HCT116 (cell line): Measurements from ENCODE around the gene KIF21B. TPM values are rescaled to one million over a fixed set of nuclear protein-coding genes. Genes with fewer than 3 reads are reported as not detected.

Source experiments
- ATAC-seq: fragments of 200-7000 bp; cut with Tn5 transposase; 2 replicates; pipeline ENCODE4 v1.9.1; 2020; ENCODE audit warnings: mild to moderate bottlenecking, moderate library complexity
- BruUV-seq: library from RNA; stranded (reverse); fragments of 400-500 nt; replicated peaks from 2 replicates; lab custom pipeline; 2021; lab: Mats Ljungman, UMichigan
- CTCF ChIA-PET: fragments of 300-600 bp; sonication (Branson Sonifier 250); formaldehyde crosslinking; loops from one replicate; lab custom pipeline; 2021; ENCODE audit warnings: antibody characterized with exemption; lab: Charles Lee
- POLR2A ChIA-PET: fragments of 300-600, 350-600 bp; sonication (Branson Sonifier 250); formaldehyde crosslinking; loops from one replicate; lab custom pipeline; 2021; ENCODE audit warnings: antibody characterized with exemption; lab: Charles Lee
- RAD21 ChIA-PET, 2 experiments: fragments of 300-600 bp; sonication (Branson Sonifier 250); formaldehyde crosslinking; loops; one replicate each; lab custom pipeline; 2023; ENCODE audit warnings: low total read pairs in 2 of 2; ENCODE audit not compliant: uncharacterized antibody in 2 of 2, unreplicated experiment in 2 of 2, low non-redundant PET in 1 of 2; lab: Charles Lee
- DNase-seq: peaks from one replicate; pipeline ENCODE4 v3.0.0-alpha.2; 2010; ENCODE audit warnings: low read depth, low spot score
- H2AFZ ChIP-seq: fragments of 200-600 bp; shearing (Covaris generic), sonication (generic); 2 replicates; pipeline ENCODE4 v1.6.1; 2017; ENCODE audit warnings: low read depth, mixed run types, mixed read lengths, antibody characterized with exemption, low read length; ENCODE audit not compliant: poor library complexity, severe bottlenecking
- H3K27ac ChIP-seq: 2 replicates; pipeline ENCODE4 v1.5.1; 2012; ENCODE audit warnings: low read depth, low read length
- H3K27me3 ChIP-seq: fragments of 200-600 bp; sonication (generic); 2 replicates; pipeline ENCODE4 v1.6.1; 2016; ENCODE audit warnings: mixed run types, low read length, mixed read lengths; ENCODE audit not compliant: insufficient read depth
- H3K36me3 ChIP-seq, 2 experiments: fragments of 200-500 bp in 1 of 2; fragments of 200-600 bp in 1 of 2; sonication (Bioruptor generic) in 1 of 2; sonication (generic) in 1 of 2; 2 replicates each; pipeline versions ENCODE4 v1.5.1 to v1.6.1; 2014 to 2016; ENCODE audit warnings: low read length in 2 of 2, inconsistent platforms in 1 of 2, mixed read lengths in 1 of 2, mixed run types in 1 of 2; ENCODE audit not compliant: insufficient read depth in 2 of 2, control insufficient read depth in 1 of 2
- H3K4me1 ChIP-seq, 2 experiments: fragments of 200-600 bp in 1 of 2; sonication (generic) in 1 of 2; 2 replicates each; pipeline versions ENCODE4 v1.5.1 to v1.6.1; 2012 to 2017; ENCODE audit warnings: low read length in 2 of 2, inconsistent platforms in 1 of 2, mild to moderate bottlenecking in 1 of 2, mixed read lengths in 1 of 2, mixed run types in 1 of 2, moderate library complexity in 1 of 2; ENCODE audit not compliant: insufficient read depth in 2 of 2, control insufficient read depth in 1 of 2
- H3K4me2 ChIP-seq: fragments of 200-600 bp; sonication (generic); 2 replicates; pipeline ENCODE4 v1.6.1; 2017; ENCODE audit warnings: mixed run types, low read length, mixed read lengths
- H3K4me3 ChIP-seq, 2 experiments: fragments of 200-600 bp in 1 of 2; sonication (generic) in 1 of 2; replicated peaks in 1 of 2; 2 replicates each; pipeline ENCODE4 v1.5.1; 2011 to 2016; ENCODE audit warnings: low read length in 2 of 2, control low read depth in 1 of 2, low read depth in 1 of 2, mild to moderate bottlenecking in 1 of 2, mixed read lengths in 1 of 2, mixed run types in 1 of 2
- H3K79me2 ChIP-seq: fragments of 200-600 bp; sonication (generic); 2 replicates; pipeline ENCODE4 v1.6.1; 2017; ENCODE audit warnings: mild to moderate bottlenecking, mixed run types, low read length, moderate library complexity, mixed read lengths; ENCODE audit not compliant: insufficient read depth
- H3K9ac ChIP-seq: fragments of 200-600 bp; sonication (generic); 2 replicates; pipeline ENCODE4 v1.6.1; 2016; ENCODE audit warnings: low read length, mixed read lengths
- H3K9me2 ChIP-seq: fragments of 200-600 bp; sonication (generic), shearing (Covaris generic); 2 replicates; pipeline ENCODE4 v1.6.1; 2017; ENCODE audit warnings: mixed run types, mild to moderate bottlenecking, moderate library complexity; ENCODE audit not compliant: insufficient read depth
- H3K9me3 ChIP-seq, 2 experiments: fragments of 200-500 bp in 1 of 2; fragments of 200-600 bp in 1 of 2; sonication (Bioruptor generic) in 1 of 2; sonication (generic) in 1 of 2; 2 replicates each; pipeline ENCODE4 v1.6.1; 2014 to 2017; ENCODE audit warnings: low read length in 2 of 2, mixed read lengths in 2 of 2, inconsistent platforms in 1 of 2, low read depth in 1 of 2, mild to moderate bottlenecking in 1 of 2, mixed run types in 1 of 2, moderate library complexity in 1 of 2; ENCODE audit not compliant: control insufficient read depth in 1 of 2, insufficient read depth in 1 of 2
- H4K20me1 ChIP-seq: fragments of 200-600 bp; sonication (generic), shearing (Covaris generic); 2 replicates; pipeline ENCODE4 v1.6.1; 2017; ENCODE audit warnings: mixed run types, mild to moderate bottlenecking, moderate library complexity; ENCODE audit not compliant: insufficient read depth
- CBX3 ChIP-seq: IDR thresholded peaks from 2 replicates; pipeline ENCODE4 v1.6.1; 2012; ENCODE audit warnings: low read depth
- CEBPB ChIP-seq: IDR thresholded peaks from 2 replicates; pipeline ENCODE4 v1.6.1; 2012; ENCODE audit warnings: low read depth
- ELF1 ChIP-seq: IDR thresholded peaks from 2 replicates; pipeline ENCODE4 v1.6.1; 2012; ENCODE audit warnings: low read depth, borderline replicate concordance
- EZH2 ChIP-seq: fragments of 200-600 bp; sonication (generic); IDR thresholded peaks from 2 replicates; pipeline ENCODE4 v1.6.1; 2017; ENCODE audit warnings: antibody characterized with exemption, mixed run types
- EZH2phosphoT487 ChIP-seq: fragments of 200-600 bp; IDR thresholded peaks from 2 replicates; pipeline ENCODE4 v1.6.1; 2018; ENCODE audit warnings: antibody characterized with exemption, borderline replicate concordance
- JUND ChIP-seq: IDR thresholded peaks from 2 replicates; pipeline ENCODE4 v1.6.1; 2012
- POLR2AphosphoS5 ChIP-seq: IDR thresholded peaks from 2 replicates; pipeline ENCODE4 v1.6.1; 2011; ENCODE audit warnings: mild to moderate bottlenecking, low read depth, low read length, moderate library complexity
- SIN3A ChIP-seq: IDR thresholded peaks from 2 replicates; pipeline ENCODE4 v1.6.1; 2012; ENCODE audit warnings: low read depth
- SRF ChIP-seq: IDR thresholded peaks from 2 replicates; pipeline ENCODE4 v1.6.1; 2012; ENCODE audit warnings: low read depth
- TCF7L2 ChIP-seq: IDR thresholded peaks from 2 replicates; pipeline ENCODE4 v1.7.0; 2011; ENCODE audit warnings: borderline replicate concordance, inconsistent platforms; ENCODE audit not compliant: insufficient read depth, insufficient read length; ENCODE audit errors: extremely low read depth
- ZFX ChIP-seq: fragments of 450-650 bp; IDR thresholded peaks from 2 replicates; pipeline ENCODE4 v1.6.1; 2017
- intact Hi-C: fragments of 100-400 bp; cut with micrococcal nuclease; formaldehyde crosslinking; loops from 2 replicates; pipeline ENCODE4 v1.10.0; 2022
- total RNA-seq: library from RNA; stranded (reverse); gene quantifications from one replicate; pipeline ENCODE4 v1.2.1, GENCODE V29; 2021; ENCODE audit not compliant: unreplicated experiment
- TF ChIP-seq, protein P1 (sequence below): IDR thresholded peaks from 2 replicates; pipeline ENCODE4 v1.6.1; 2011; ENCODE audit warnings: mild to moderate bottlenecking, low read length, moderate library complexity; ENCODE audit not compliant: insufficient replicate concordance; ENCODE audit errors: extremely low read depth
- TF ChIP-seq, protein P2 (sequence below): IDR thresholded peaks from 2 replicates; pipeline ENCODE4 v1.6.1; 2012; ENCODE audit warnings: low read depth
- TF ChIP-seq, protein P3 (sequence below): IDR thresholded peaks from 2 replicates; pipeline ENCODE4 v1.6.1; 2012
- TF ChIP-seq, protein P4 (sequence below): IDR thresholded peaks from 2 replicates; pipeline ENCODE4 v1.6.1; 2012

KIF21B gene
- total RNA-seq, 1 experiment from 2014 or later: 6.1 TPM

DNA sequence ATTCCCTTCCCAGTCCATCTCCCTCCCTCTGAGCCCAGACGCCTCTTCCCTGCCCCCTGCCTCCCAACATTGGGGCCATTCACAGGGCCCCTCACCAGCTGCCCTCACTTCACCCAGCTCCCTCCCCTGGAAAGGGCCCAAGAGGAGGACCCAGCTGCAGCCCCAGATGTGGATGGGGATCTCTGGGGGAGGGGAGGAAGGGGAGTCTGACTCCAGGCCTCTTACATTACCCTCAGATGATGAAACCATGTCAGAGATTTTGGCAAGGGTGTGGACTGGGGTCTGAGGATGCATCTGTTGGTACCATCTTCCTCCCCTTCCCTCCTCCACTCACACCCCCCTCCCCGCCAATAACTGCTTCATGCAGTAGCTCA, 1.1 kb upstream of the KIF21B start (continued):
- TF ChIP-seq, protein P1, sequence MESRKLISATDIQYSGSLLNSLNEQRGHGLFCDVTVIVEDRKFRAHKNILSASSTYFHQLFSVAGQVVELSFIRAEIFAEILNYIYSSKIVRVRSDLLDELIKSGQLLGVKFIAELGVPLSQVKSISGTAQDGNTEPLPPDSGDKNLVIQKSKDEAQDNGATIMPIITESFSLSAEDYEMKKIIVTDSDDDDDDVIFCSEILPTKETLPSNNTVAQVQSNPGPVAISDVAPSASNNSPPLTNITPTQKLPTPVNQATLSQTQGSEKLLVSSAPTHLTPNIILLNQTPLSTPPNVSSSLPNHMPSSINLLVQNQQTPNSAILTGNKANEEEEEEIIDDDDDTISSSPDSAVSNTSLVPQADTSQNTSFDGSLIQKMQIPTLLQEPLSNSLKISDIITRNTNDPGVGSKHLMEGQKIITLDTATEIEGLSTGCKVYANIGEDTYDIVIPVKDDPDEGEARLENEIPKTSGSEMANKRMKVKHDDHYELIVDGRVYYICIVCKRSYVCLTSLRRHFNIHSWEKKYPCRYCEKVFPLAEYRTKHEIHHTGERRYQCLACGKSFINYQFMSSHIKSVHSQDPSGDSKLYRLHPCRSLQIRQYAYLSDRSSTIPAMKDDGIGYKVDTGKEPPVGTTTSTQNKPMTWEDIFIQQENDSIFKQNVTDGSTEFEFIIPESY: no peak
- no peak for TF ChIP-seq CBX3
- TF ChIP-seq, protein P2, sequence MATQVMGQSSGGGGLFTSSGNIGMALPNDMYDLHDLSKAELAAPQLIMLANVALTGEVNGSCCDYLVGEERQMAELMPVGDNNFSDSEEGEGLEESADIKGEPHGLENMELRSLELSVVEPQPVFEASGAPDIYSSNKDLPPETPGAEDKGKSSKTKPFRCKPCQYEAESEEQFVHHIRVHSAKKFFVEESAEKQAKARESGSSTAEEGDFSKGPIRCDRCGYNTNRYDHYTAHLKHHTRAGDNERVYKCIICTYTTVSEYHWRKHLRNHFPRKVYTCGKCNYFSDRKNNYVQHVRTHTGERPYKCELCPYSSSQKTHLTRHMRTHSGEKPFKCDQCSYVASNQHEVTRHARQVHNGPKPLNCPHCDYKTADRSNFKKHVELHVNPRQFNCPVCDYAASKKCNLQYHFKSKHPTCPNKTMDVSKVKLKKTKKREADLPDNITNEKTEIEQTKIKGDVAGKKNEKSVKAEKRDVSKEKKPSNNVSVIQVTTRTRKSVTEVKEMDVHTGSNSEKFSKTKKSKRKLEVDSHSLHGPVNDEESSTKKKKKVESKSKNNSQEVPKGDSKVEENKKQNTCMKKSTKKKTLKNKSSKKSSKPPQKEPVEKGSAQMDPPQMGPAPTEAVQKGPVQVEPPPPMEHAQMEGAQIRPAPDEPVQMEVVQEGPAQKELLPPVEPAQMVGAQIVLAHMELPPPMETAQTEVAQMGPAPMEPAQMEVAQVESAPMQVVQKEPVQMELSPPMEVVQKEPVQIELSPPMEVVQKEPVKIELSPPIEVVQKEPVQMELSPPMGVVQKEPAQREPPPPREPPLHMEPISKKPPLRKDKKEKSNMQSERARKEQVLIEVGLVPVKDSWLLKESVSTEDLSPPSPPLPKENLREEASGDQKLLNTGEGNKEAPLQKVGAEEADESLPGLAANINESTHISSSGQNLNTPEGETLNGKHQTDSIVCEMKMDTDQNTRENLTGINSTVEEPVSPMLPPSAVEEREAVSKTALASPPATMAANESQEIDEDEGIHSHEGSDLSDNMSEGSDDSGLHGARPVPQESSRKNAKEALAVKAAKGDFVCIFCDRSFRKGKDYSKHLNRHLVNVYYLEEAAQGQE: no peak

DNA sequence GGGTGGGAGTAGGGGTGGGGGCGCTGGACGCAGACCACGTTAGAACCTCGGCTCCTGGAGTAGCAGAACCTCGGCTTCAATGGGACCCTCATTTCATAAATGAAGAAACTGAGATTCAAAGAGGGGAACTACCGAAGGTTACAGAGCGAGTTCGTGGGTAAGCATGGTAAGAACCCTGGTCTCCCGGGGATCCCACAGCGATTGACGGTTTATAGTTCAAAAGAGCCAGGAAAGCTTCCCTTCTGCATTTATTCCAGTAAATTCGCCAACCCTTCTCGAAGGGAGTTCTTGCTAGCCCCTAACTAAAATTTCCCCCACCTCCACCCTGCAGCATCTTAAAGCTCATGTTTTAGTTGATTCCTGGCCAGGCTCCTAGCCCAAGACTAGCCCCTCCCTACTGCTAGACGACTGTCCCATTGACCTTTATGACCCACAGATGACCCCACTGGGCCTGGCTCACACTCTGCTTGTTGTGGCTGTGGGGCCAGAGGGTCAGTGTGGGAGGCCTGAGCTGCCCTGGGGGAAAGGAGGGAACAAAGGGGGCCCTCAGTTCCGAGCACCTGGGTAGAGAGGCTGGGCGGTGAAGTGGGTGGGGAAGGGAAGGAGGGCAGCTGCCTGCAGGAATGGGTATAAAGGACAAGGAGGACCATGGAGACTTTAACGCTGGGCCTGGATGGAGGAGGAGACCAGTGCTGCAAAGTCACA, 558 bp upstream of the KIF21B start:
- intact Hi-C loops: no loop called here
- no peaks in the 10 kb centered on the region for H3K27me3 ChIP-seq
- no peak overlapping the region for H3K27ac ChIP-seq
- no peak for ATAC-seq
- no peak overlapping the region for H3K4me3 ChIP-seq
- no peaks in the 10 kb centered on the region for H3K9me3 ChIP-seq
- no peaks in the 10 kb centered on the region for H3K79me2 ChIP-seq
- H2AFZ ChIP-seq: no peak overlapping the region
- H4K20me1 ChIP-seq: no peaks in the 10 kb centered on the region
- POLR2A ChIA-PET: no interaction called here
- DNase-seq: no peak
- H3K36me3 ChIP-seq: no peaks in the 10 kb centered on the region
- peaks cover 15 to 42% of the 10 kb centered on the region in 2 experiments; a peak in 3 of 4 replicates for H3K4me1 ChIP-seq
- peak overlapping the region; percentile 27; the same call in 1 of the 2 replicates for H3K4me2 ChIP-seq
- no TSS peak for BruUV-seq
- CTCF ChIA-PET: no interaction called here
- no peak for TF ChIP-seq SRF
- no peak for TF ChIP-seq CEBPB
- TF ChIP-seq EZH2: no peak
- TF ChIP-seq ZFX: no peak
- TF ChIP-seq, protein P3, sequence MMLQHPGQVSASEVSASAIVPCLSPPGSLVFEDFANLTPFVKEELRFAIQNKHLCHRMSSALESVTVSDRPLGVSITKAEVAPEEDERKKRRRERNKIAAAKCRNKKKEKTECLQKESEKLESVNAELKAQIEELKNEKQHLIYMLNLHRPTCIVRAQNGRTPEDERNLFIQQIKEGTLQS: no peak
- TF ChIP-seq JUND: no peak
- no peak for TF ChIP-seq SIN3A
- TF ChIP-seq TCF7L2: no peak
- TF ChIP-seq POLR2AphosphoS5: no peak
- TF ChIP-seq ELF1: no peak
- no peak for TF ChIP-seq EZH2phosphoT487
- TF ChIP-seq, protein P2: no peak
- TF ChIP-seq, protein P4, sequence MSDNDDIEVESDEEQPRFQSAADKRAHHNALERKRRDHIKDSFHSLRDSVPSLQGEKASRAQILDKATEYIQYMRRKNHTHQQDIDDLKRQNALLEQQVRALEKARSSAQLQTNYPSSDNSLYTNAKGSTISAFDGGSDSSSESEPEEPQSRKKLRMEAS: no peak
- RAD21 ChIA-PET: no interaction called here
- no peaks in the 10 kb centered on the region for H3K9me2 ChIP-seq
- H3K9ac ChIP-seq: no peak overlapping the region
